HG03196 (cell line): ENCODE data around the gene THAP4.

Experiments used
- ATAC-seq: cut with Tn5 transposase; IDR thresholded peaks from one replicate; pipeline ENCODE4 v1.9.1; 2021; ENCODE audit not compliant: unreplicated experiment

The THAP4 gene

GRCh38 chr2:241565411-241565810, 71.5 kb downstream of the THAP4 start:
- ATAC-seq: no peak

- no peak for ATAC-seq
Observed at GRCh38 chr2:241564596-241565410, 72.2 kb downstream of the THAP4 start.

GRCh38 chr2:241563981-241564595, 72.9 kb downstream of the THAP4 start:
- no peak for ATAC-seq

- ATAC-seq: no peak
Observed at GRCh38 chr2:241563571-241563980, 73.4 kb downstream of the THAP4 start.

GRCh38 chr2:241563031-241563507, 73.9 kb downstream of the THAP4 start:
- no peak for ATAC-seq

GRCh38 chr2:241562269-241562891, 74.6 kb downstream of the THAP4 start:
- no peak for ATAC-seq

GRCh38 chr2:241561832-241562231, 75.1 kb downstream of the THAP4 start:
- no peak for ATAC-seq

- no peak for ATAC-seq
Observed at GRCh38 chr2:241560883-241561474, 76.0 kb downstream of the THAP4 start.

GRCh38 chr2:241560162-241560882, 76.6 kb downstream of the THAP4 start:
- ATAC-seq: no peak

GRCh38 chr2:241559323-241560161, 77.4 kb downstream of the THAP4 start:
- no peak for ATAC-seq

- no peak for ATAC-seq
Observed at GRCh38 chr2:241558532-241559322, 78.2 kb downstream of the THAP4 start, which contains the start of gene BOK. BOK (plus strand) TSS chr2:241558745; CDS start chr2:241559484, 739 bp downstream.

GRCh38 chr2:241556746-241557145, 80.2 kb downstream of the THAP4 start:
- no peak for ATAC-seq

- no peak for ATAC-seq
Observed at GRCh38 chr2:241555711-241556110, 81.2 kb downstream of the THAP4 start.

GRCh38 chr2:241554610-241555322, 82.2 kb downstream of the THAP4 start:
- ATAC-seq: no peak

- no peak for ATAC-seq
Observed at GRCh38 chr2:241553981-241554380, 83.0 kb downstream of the THAP4 start.

GRCh38 chr2:241553512-241553830, 83.5 kb downstream of the THAP4 start:
- ATAC-seq: no peak

GRCh38 chr2:241551998-241552737, 84.8 kb downstream of the THAP4 start:
- ATAC-seq: no peak

GRCh38 chr2:241551599-241551997, 85.4 kb downstream of the THAP4 start:
- ATAC-seq: no peak
